Fibroblast of lung (primary cell): Measurements from ENCODE around the gene STOML1.

ENCODE experiments used
- CTCF ChIP-seq, 2 donors: IDR thresholded peaks in 1 of 2; conservative IDR thresholded peaks in 1 of 2; 1 replicate in 1 of 2; 2 replicates in 1 of 2; pipeline ENCODE4 v1.5.1; 2011 to 2012; ENCODE audit warnings: low read length in 2 of 2, control low read depth in 1 of 2, inconsistent platforms in 1 of 2, low read depth in 1 of 2, mild to moderate bottlenecking in 1 of 2
- EZH2 ChIP-seq: IDR thresholded peaks from 2 replicates; pipeline ENCODE4 v1.5.1; 2012; ENCODE audit warnings: low read length, control low read depth, mild to moderate bottlenecking; ENCODE audit errors: missing control alignments

DNA sequence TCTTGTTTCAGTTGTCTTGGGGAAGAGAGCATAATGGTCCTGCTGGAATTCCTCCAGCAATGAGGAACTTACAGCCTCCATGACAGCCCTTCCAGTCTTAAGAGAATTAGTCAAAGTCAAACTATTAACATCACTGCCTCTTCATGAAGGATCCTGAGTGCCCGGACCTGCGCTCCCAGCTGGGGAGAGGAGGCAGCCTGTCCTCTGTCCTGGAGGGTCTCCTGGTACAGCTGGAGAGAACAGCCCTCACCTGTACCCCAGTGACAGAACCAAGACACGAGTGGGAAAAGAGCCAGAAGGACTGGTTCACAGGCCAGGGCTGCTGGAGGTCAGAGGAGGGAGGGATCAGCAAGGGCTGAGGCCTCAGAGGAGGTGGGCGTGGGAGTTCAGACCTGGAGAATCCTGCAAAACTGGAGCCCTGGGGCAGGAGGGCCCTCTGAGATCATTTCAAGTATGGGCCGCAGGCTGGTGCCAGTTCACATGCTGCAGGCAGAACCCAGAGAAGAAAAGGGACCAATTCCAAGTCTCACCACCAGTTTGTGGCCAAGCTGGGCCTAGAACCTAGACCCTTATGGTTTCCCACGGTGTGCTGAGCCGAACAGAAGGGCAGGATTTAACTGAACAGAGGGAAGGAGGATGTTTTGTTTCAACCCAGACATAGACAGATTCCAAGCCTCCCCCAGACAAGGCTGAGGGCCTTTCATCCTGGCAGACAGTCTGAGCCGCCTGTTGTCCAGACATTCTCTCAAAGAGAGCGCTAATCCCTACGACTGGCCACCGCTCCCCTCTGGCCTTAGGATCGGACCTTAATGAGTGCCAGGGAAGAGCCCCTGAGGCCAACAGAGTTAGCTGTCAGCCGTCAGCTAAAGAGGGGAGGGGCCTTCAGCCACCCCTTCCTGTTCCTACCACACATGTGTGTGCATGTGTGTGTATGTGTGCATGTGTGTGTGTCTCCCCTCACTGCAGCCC lies 47.6 kb downstream of the STOML1 start:
- TF ChIP-seq CTCF (conservative IDR thresholded peaks at IDR 0.05 in 1 of 2, IDR thresholded peaks at IDR 0.05 in 1 of 2; ENCODE audit: low read depth in 1 of 2, low read length in 2 of 2) (no peak), EZH2 (no peak)
